ENCODE results near the gene CCNK. TPM values are rescaled to one million over a fixed set of nuclear protein-coding genes. Genes with fewer than 3 reads are reported as not detected.

Gene CCNK
- total RNA-seq, 1 experiment from 2014 or later = 104 TPM

- Mint-ChIP-seq H3K27me3 (ENCODE audit: insufficient read depth, unreplicated experiment) (no peaks in the 10 kb centered on the region), H3K9me3 (ENCODE audit: unreplicated experiment) (no peaks in the 10 kb centered on the region), H3K4me1 (ENCODE audit: low read depth, unreplicated experiment) (peaks cover 8% of the 10 kb centered on the region), H3K27ac (ENCODE audit: unreplicated experiment) (peak overlapping the region; percentile 84), H3K4me3 (ENCODE audit: unreplicated experiment) (peak overlapping the region; percentile 58), H3K36me3 (ENCODE audit: insufficient read depth, unreplicated experiment) (peaks cover 56% of the 10 kb centered on the region)
- peaks cover 53% of the 10 kb centered on the region for H3K4me1 ChIP-seq
- H3K27me3 ChIP-seq (replicated peaks; ENCODE audit: control insufficient read depth, insufficient read depth, low read length) = no peaks in the 10 kb centered on the region
- H3K9me3 ChIP-seq = no peaks in the 10 kb centered on the region
- ChIA-PET POLR2A (interaction anchor here (1.3 kb wide), 1 partner anchor 81 kb away, joined by 10 read pairs; the partner anchor contains the start of gene CCDC85C), CTCF (interaction anchor here (0.6 to 4.5 kb wide), 8 partner anchors 15 to 762 kb away, joined by 3 to 15 read pairs (median 4); no protein-coding TSS in a partner anchor)
- BruUV-seq (replicated peaks) = no TSS peak
- TF ChIP-seq CTCF (IDR thresholded peaks at IDR 0.05; ENCODE audit: insufficient read depth in 1 of 2, low read depth in 1 of 2, low read length in 1 of 2, severe bottlenecking in 1 of 2, unreplicated experiment in 1 of 2) = peak in 1 of 2 experiments; percentile 2
- H3K4me3 ChIP-seq (ENCODE audit: low read depth, low read length) = no peak overlapping the region
- peak; percentile 82 for DNase-seq
- intact Hi-C loops (cut with micrococcal nuclease; ENCODE audit: unreplicated experiment) = loop anchor here (1.0 to 5.0 kb wide), 7 partner anchors 14 to 364 kb away; partner anchors contain the start of gene CCDC85C
- H3K36me3 ChIP-seq (ENCODE audit: control insufficient read depth, insufficient read depth, low read length) = no peaks in the 10 kb centered on the region; the same call in 1 of the 2 replicates
These were observed 41.9 kb downstream of the CCNK start for GRCh38 chr14:99522934-99523703.

GRCh38 chr14:99523704-99524055 lies 42.5 kb downstream of the CCNK start:
- H3K27me3 Mint-ChIP-seq (ENCODE audit: insufficient read depth, unreplicated experiment) = no peaks in the 10 kb centered on the region
- H3K4me1 Mint-ChIP-seq (ENCODE audit: low read depth, unreplicated experiment) = peaks cover 8% of the 10 kb centered on the region
- peak overlapping the region; percentile 59 for H3K4me3 Mint-ChIP-seq (ENCODE audit: unreplicated experiment)
- H3K27ac Mint-ChIP-seq (ENCODE audit: unreplicated experiment) = peak overlapping the region; percentile 84
- CTCF ChIA-PET = interaction anchor here (0.6 to 4.5 kb wide), 6 partner anchors 14 to 761 kb away, joined by 3 to 15 read pairs (median 4); no protein-coding TSS in a partner anchor
- intact Hi-C loops (cut with micrococcal nuclease; ENCODE audit: unreplicated experiment) = loop anchor here (1.0 to 5.0 kb wide), 7 partner anchors 13 to 364 kb away; partner anchors contain the start of gene CCDC85C
- H3K36me3 Mint-ChIP-seq (ENCODE audit: insufficient read depth, unreplicated experiment) = peaks cover 53% of the 10 kb centered on the region
- no peak for TF ChIP-seq CTCF (IDR thresholded peaks at IDR 0.05; ENCODE audit: insufficient read depth in 1 of 2, low read depth in 1 of 2, low read length in 1 of 2, severe bottlenecking in 1 of 2, unreplicated experiment in 1 of 2)
- POLR2A ChIA-PET = interaction anchor here (1.3 kb wide), 1 partner anchor 81 kb away, joined by 10 read pairs; the partner anchor contains the start of gene CCDC85C
- no peaks in the 10 kb centered on the region for H3K9me3 Mint-ChIP-seq (ENCODE audit: unreplicated experiment)
- no TSS peak for BruUV-seq (replicated peaks)
- Histone ChIP-seq H3K9me3 (no peaks in the 10 kb centered on the region), H3K27me3 (replicated peaks; ENCODE audit: control insufficient read depth, insufficient read depth, low read length) (no peaks in the 10 kb centered on the region), H3K4me3 (ENCODE audit: low read depth, low read length) (no peak overlapping the region), H3K36me3 (ENCODE audit: control insufficient read depth, insufficient read depth, low read length) (no peaks in the 10 kb centered on the region; the same call in 1 of the 2 replicates), H3K4me1 (peaks cover 48% of the 10 kb centered on the region)
- no peak for DNase-seq

GRCh38 chr14:99524091-99524661 lies 43.0 kb downstream of the CCNK start:
- Histone ChIP-seq H3K36me3 (ENCODE audit: control insufficient read depth, insufficient read depth, low read length) (no peaks in the 10 kb centered on the region; the same call in 1 of the 2 replicates), H3K9me3 (no peaks in the 10 kb centered on the region), H3K27me3 (replicated peaks; ENCODE audit: control insufficient read depth, insufficient read depth, low read length) (no peaks in the 10 kb centered on the region), H3K4me1 (peaks cover 47% of the 10 kb centered on the region), H3K4me3 (ENCODE audit: low read depth, low read length) (no peak overlapping the region)
- intact Hi-C loops (cut with micrococcal nuclease; ENCODE audit: unreplicated experiment) = loop anchor here (5.0 kb wide), 2 partner anchors 208 to 363 kb away; no protein-coding TSS in a partner anchor
- no peaks in the 10 kb centered on the region for H3K27me3 Mint-ChIP-seq (ENCODE audit: insufficient read depth, unreplicated experiment)
- TF ChIP-seq CTCF (IDR thresholded peaks at IDR 0.05; ENCODE audit: insufficient read depth in 1 of 2, low read depth in 1 of 2, low read length in 1 of 2, severe bottlenecking in 1 of 2, unreplicated experiment in 1 of 2) = no peak
- POLR2A ChIA-PET = interaction anchor here (1.3 kb wide), 1 partner anchor 80 kb away, joined by 10 read pairs; the partner anchor contains the start of gene CCDC85C
- peaks cover 8% of the 10 kb centered on the region for H3K4me1 Mint-ChIP-seq (ENCODE audit: low read depth, unreplicated experiment)
- no peaks in the 10 kb centered on the region for H3K9me3 Mint-ChIP-seq (ENCODE audit: unreplicated experiment)
- CTCF ChIA-PET = interaction anchor here (0.7 to 4.5 kb wide), 6 partner anchors 14 to 131 kb away, joined by 3 to 15 read pairs (median 4); partner anchors contain the start of gene CCDC85C
- H3K4me3 Mint-ChIP-seq (ENCODE audit: unreplicated experiment) = peak overlapping the region; percentile 59
- DNase-seq = no peak
- peak overlapping the region; percentile 84 for H3K27ac Mint-ChIP-seq (ENCODE audit: unreplicated experiment)
- peaks cover 54% of the 10 kb centered on the region for H3K36me3 Mint-ChIP-seq (ENCODE audit: insufficient read depth, unreplicated experiment)
- BruUV-seq (replicated peaks) = no TSS peak

All from Caco-2 (cell line).